NB4 (cell line): ENCODE results near the gene MSANTD7.

Experiments used
- DNase-seq: peaks from one replicate; pipeline ENCODE4 v3.0.0; 2010; ENCODE audit warnings: low read depth
- H3K4me3 ChIP-seq: one replicate; pipeline ENCODE4 v1.5.1; 2011; ENCODE audit warnings: mild to moderate bottlenecking, low read depth, low read length, moderate library complexity
- CTCF ChIP-seq: IDR thresholded peaks from one replicate; pipeline ENCODE4 v1.5.1; 2012; ENCODE audit warnings: low read depth, low read length
- MAX ChIP-seq: IDR thresholded peaks from 2 replicates; pipeline ENCODE4 v1.6.1; 2011; ENCODE audit warnings: low read depth, low read length
- MYC ChIP-seq: IDR thresholded peaks from 2 replicates; pipeline ENCODE4 v1.6.1; 2011; ENCODE audit warnings: low read depth, low read length
- POLR2A ChIP-seq: IDR thresholded peaks from 2 replicates; pipeline ENCODE4 v1.6.1; 2011; ENCODE audit warnings: mild to moderate bottlenecking; ENCODE audit not compliant: insufficient read length; ENCODE audit errors: extremely low read depth

The MSANTD7 gene

GRCh38 chr10:14879124-14879927 is 41.2 kb downstream of the MSANTD7 start:
- peak; percentile 38 for DNase-seq
- TF ChIP-seq CTCF: no peak
- peak overlapping the region; percentile 77 for H3K4me3 ChIP-seq

GRCh38 chr10:14879928-14880193 is 41.8 kb downstream of the MSANTD7 start:
- no peak for TF ChIP-seq CTCF
- no peak for TF ChIP-seq MAX
- H3K4me3 ChIP-seq: peak overlapping the region; percentile 77
- no peak for DNase-seq

GRCh38 chr10:14880229-14880628 is 42.1 kb downstream of the MSANTD7 start:
- H3K4me3 ChIP-seq: peak overlapping the region; percentile 77
- TF ChIP-seq CTCF (no peak), MYC (no peak), POLR2A (no peak), MAX (no peak)
- peak; percentile 9 for DNase-seq

GRCh38 chr10:14884082-14884481 is 46.0 kb downstream of the MSANTD7 start:
- peak; percentile 15 for DNase-seq
- TF ChIP-seq MYC: no peak
- TF ChIP-seq POLR2A: no peak
- TF ChIP-seq MAX: no peak
- TF ChIP-seq CTCF: no peak
- H3K4me3 ChIP-seq: no peak overlapping the region
